MM.1S (cell line): ENCODE measurements around the gene FAM81B.

ENCODE experiments used
- DNase-seq: peaks from one replicate; pipeline ENCODE4 v3.0.0-alpha.2; 2015
- H2AFZ ChIP-seq: fragments of 300-600 bp; sonication (generic); 2 replicates; pipeline ENCODE4 v1.6.0; 2016; ENCODE audit warnings: antibody characterized with exemption, low read length
- H3F3A ChIP-seq: fragments of 300-600 bp; sonication (generic); 2 replicates; pipeline ENCODE4 v1.6.1; 2016; ENCODE audit warnings: mild to moderate bottlenecking, antibody characterized with exemption, low read length, moderate library complexity, mixed read lengths; ENCODE audit not compliant: insufficient read depth
- H3K27ac ChIP-seq: fragments of 300-600 bp; sonication (generic); 2 replicates; pipeline ENCODE4 v1.5.1; 2016; ENCODE audit warnings: mild to moderate bottlenecking, low read length
- H3K27me3 ChIP-seq: fragments of 300-600 bp; sonication (generic); replicated peaks from 2 replicates; pipeline ENCODE4 v1.6.0; 2016; ENCODE audit warnings: low read length; ENCODE audit not compliant: insufficient read depth
- H3K36me3 ChIP-seq: fragments of 300-600 bp; sonication (generic); replicated peaks from 2 replicates; pipeline ENCODE4 v1.6.1; 2016; ENCODE audit warnings: mild to moderate bottlenecking, low read length, mixed read lengths; ENCODE audit not compliant: insufficient read depth
- H3K4me1 ChIP-seq: fragments of 300-600 bp; sonication (generic); 2 replicates; pipeline ENCODE4 v1.6.1; 2016; ENCODE audit warnings: low read length, mixed read lengths
- H3K4me2 ChIP-seq: fragments of 300-600 bp; sonication (generic); 2 replicates; pipeline ENCODE4 v1.6.0; 2016; ENCODE audit warnings: low read depth, low read length
- H3K4me3 ChIP-seq: fragments of 300-600 bp; sonication (generic); 2 replicates; pipeline ENCODE4 v1.5.1; 2016; ENCODE audit warnings: low read length, mixed read lengths
- H3K79me2 ChIP-seq: fragments of 300-600 bp; sonication (generic); 2 replicates; pipeline ENCODE4 v1.6.1; 2016; ENCODE audit warnings: mixed run types, low read length, mixed read lengths
- H3K9ac ChIP-seq: fragments of 300-600 bp; sonication (generic); 2 replicates; pipeline ENCODE4 v1.6.1; 2016; ENCODE audit warnings: low read length, mixed read lengths
- H3K9me2 ChIP-seq: fragments of 300-600 bp; sonication (generic); replicated peaks from 2 replicates; pipeline ENCODE4 v1.6.1; 2016; ENCODE audit warnings: mild to moderate bottlenecking, low read length, mixed read lengths; ENCODE audit not compliant: insufficient read depth
- H3K9me3 ChIP-seq: fragments of 300-600 bp; sonication (generic); replicated peaks from 2 replicates; pipeline ENCODE4 v1.6.1; 2016; ENCODE audit warnings: mild to moderate bottlenecking, low read length, mixed read lengths; ENCODE audit not compliant: insufficient read depth
- H4K20me1 ChIP-seq: fragments of 300-600 bp; sonication (generic); 2 replicates; pipeline ENCODE4 v1.6.1; 2016; ENCODE audit warnings: mild to moderate bottlenecking, low read length, moderate library complexity, mixed read lengths; ENCODE audit not compliant: insufficient read depth
- EZH2 ChIP-seq: fragments of 300-600 bp; sonication (generic); optimal IDR thresholded peaks from 2 replicates; pipeline ENCODE3; 2017; ENCODE audit warnings: low read depth, mild to moderate bottlenecking, antibody characterized with exemption, low read length, mixed read lengths
- EZH2phosphoT487 ChIP-seq: fragments of 300-600 bp; sonication (generic); IDR thresholded peaks from 2 replicates; pipeline ENCODE4 v1.6.1; 2018; ENCODE audit warnings: antibody characterized with exemption, low read length
- TF ChIP-seq, protein P1 (sequence below): fragments of 300-600 bp; sonication (generic); IDR thresholded peaks from 2 replicates; pipeline ENCODE4 v1.5.1; 2016; ENCODE audit warnings: antibody characterized with exemption, low read length, mixed read lengths

Gene FAM81B

DNA sequence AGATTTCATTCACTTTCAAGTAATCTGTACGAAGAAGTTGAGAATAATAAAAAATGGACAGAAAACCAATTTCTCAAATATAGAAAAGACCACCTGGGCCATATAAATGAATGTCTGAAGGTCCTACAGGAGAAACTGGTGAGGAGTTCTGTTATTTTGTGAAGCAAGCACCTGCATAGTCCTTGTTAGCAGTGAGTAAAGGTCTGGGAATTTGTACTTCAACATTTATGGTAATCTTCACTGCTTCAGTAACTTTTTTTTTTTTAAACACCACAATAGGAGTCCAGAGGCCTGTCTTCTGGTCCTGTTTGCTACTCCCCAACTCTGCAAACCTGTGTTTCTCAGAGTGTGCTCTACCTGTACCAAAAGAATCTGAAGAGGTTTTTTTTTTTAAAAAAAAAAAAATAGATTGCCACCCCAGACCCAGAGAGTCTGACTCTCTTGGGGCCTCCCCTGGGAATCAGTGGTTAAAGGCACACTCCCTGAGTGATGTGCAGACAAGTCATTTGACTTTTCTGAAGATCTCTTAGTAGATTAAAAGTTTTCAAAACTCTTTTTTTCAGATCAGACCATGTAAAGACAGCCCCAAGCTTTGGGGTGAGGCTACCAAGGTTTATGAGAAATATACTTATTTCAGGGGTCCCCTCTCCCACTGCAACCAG is 55.5 kb downstream of the FAM81B start:
- H3K27ac ChIP-seq: no peak overlapping the region
- H3F3A ChIP-seq: no peaks in the 10 kb centered on the region
- H3K4me1 ChIP-seq: no peaks in the 10 kb centered on the region
- no peak overlapping the region for H2AFZ ChIP-seq
- no peak for DNase-seq
- no peaks in the 10 kb centered on the region for H3K27me3 ChIP-seq
- H4K20me1 ChIP-seq: no peaks in the 10 kb centered on the region
- no peaks in the 10 kb centered on the region for H3K36me3 ChIP-seq
- H3K9ac ChIP-seq: no peak overlapping the region
- H3K79me2 ChIP-seq: no peaks in the 10 kb centered on the region
- TF ChIP-seq, protein P1, sequence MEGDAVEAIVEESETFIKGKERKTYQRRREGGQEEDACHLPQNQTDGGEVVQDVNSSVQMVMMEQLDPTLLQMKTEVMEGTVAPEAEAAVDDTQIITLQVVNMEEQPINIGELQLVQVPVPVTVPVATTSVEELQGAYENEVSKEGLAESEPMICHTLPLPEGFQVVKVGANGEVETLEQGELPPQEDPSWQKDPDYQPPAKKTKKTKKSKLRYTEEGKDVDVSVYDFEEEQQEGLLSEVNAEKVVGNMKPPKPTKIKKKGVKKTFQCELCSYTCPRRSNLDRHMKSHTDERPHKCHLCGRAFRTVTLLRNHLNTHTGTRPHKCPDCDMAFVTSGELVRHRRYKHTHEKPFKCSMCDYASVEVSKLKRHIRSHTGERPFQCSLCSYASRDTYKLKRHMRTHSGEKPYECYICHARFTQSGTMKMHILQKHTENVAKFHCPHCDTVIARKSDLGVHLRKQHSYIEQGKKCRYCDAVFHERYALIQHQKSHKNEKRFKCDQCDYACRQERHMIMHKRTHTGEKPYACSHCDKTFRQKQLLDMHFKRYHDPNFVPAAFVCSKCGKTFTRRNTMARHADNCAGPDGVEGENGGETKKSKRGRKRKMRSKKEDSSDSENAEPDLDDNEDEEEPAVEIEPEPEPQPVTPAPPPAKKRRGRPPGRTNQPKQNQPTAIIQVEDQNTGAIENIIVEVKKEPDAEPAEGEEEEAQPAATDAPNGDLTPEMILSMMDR: no peak
- TF ChIP-seq EZH2 (no peak), EZH2phosphoT487 (no peak)
- no peak overlapping the region for H3K4me2 ChIP-seq
- no peaks in the 10 kb centered on the region for H3K9me3 ChIP-seq
- H3K4me3 ChIP-seq: no peak overlapping the region
- H3K9me2 ChIP-seq: no peaks in the 10 kb centered on the region

DNA sequence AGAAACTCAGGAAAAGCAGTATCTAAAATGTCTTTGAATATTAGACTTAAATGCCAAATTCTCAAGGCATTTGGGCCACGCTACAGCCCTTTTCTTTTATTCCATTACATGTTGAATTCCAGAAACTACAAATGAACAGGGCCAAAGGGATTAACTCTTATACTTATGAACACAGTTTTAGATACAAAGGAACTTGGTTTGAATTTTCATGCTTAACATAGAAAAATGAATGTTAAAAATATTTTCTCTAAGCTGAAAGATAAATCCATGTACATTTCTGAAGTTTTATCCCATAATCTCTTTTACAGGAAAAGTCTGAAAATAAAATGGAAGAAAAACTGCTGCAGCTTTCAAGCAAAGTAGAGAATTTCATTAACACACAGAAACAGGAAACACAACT is 56.8 kb downstream of the FAM81B start:
- TF ChIP-seq EZH2phosphoT487 (no peak), EZH2 (no peak)
- TF ChIP-seq, protein P1: no peak
- Histone ChIP-seq H3K4me3 (no peak overlapping the region), H2AFZ (no peak overlapping the region), H3K4me2 (no peak overlapping the region), H3K4me1 (no peaks in the 10 kb centered on the region), H3F3A (no peaks in the 10 kb centered on the region), H3K9me3 (no peaks in the 10 kb centered on the region), H3K36me3 (no peaks in the 10 kb centered on the region), H3K27me3 (no peaks in the 10 kb centered on the region), H4K20me1 (no peaks in the 10 kb centered on the region), H3K27ac (no peak overlapping the region), H3K9me2 (no peaks in the 10 kb centered on the region), H3K79me2 (no peaks in the 10 kb centered on the region), H3K9ac (no peak overlapping the region)
- no peak for DNase-seq

DNA sequence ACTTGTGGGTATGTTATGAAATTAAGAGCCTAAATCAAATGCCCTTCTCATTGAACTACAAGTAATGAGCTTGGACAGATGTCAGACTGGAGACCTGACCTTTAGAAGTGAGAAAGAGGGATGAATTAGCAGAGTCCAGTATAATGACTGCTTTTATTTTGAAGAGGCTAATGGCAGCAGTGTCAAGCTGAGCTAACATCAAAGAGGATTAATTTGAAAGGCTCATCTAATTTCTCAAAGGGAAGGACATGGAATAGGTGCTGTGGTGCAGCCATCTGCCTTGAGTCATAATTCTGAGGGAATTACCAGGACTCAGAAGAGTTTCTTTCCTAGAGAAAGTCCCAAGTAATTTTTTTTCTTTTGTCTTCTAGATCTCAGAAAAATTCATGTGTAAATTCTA is 57.6 kb downstream of the FAM81B start:
- H3K4me2 ChIP-seq: no peak overlapping the region
- no peak for TF ChIP-seq EZH2
- TF ChIP-seq, protein P1: no peak
- no peak for TF ChIP-seq EZH2phosphoT487
- DNase-seq: no peak
- no peaks in the 10 kb centered on the region for H3K36me3 ChIP-seq
- no peaks in the 10 kb centered on the region for H3K4me1 ChIP-seq
- no peak overlapping the region for H3K27ac ChIP-seq
- no peak overlapping the region for H3K9ac ChIP-seq
- H3K9me2 ChIP-seq: no peaks in the 10 kb centered on the region
- no peaks in the 10 kb centered on the region for H3K27me3 ChIP-seq
- no peak overlapping the region for H3K4me3 ChIP-seq
- no peaks in the 10 kb centered on the region for H4K20me1 ChIP-seq
- no peaks in the 10 kb centered on the region for H3K79me2 ChIP-seq
- H2AFZ ChIP-seq: no peak overlapping the region
- H3F3A ChIP-seq: no peaks in the 10 kb centered on the region
- H3K9me3 ChIP-seq: no peaks in the 10 kb centered on the region
